Activated naive CD4-positive, alpha-beta T cell treated with Interleukin-2 at 50 U/mL for 16 hours (primary cell): ENCODE data around the gene RHOC.
A peak's percentile ranks its signal among the peaks of the same experiment; 100 is the strongest.

ENCODE experiments used
- DNase-seq: peaks from one replicate; pipeline ENCODE4 v3.0.0-alpha.2; 2020

The RHOC gene

DNA sequence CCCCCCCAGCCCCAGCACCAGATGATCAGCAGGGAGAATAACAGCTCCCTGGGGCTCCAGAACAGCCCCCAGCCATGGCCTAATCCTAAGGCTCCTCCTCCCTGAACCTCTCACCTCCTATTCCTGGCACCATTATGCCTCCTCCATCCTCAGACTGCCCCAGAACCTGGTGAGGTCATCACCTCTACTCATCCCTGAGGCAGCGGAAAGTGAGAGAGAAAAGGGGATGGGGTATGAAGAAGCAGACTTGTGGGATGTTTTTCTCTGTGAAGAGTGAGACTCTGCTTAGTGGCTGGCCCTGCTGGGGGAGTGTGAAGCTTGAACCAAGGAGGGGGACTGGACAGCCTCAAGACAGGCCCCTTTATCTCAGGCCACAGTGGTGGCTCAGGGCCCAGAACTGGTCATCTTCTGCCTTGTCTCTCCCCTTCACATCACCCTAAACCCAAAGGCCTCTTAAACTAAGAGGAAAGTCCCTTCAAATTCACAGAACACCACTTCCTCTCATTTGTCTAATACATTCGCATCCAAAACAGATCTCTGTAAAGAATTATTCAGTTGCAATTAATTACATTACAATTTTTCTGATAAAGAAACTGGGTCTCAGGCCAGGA is 10.4 kb upstream of the RHOC start:
- DNase-seq: no peak

DNA sequence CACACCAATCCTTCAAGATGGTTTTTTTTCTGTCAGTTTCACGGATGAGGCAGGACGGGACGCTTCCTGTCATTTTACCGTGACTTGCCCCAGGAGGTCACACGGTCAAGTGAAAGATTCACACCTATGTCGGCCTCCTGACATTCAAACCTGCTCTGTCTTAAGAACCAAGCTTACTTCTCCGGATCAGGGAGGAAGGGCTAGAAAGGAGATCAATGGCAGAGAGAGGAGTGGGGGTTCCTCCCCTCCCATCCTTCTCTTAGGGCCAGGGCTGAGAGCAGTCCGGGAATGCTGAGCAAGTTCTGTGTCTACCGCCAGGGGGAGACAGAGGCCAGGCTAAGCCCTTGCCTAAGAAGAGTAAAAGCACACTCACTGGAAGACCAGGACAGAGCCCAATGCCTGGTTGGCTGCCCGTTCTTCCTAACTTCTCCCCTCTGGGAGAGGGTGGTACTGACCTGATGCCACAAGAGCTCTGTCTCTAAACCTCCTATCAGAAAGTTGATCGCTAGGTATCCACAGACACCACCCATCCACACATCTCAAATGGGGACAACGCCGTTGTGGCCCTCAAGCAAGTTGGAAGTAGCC is 9.3 kb upstream of the RHOC start:
- peak; percentile 82 for DNase-seq

DNA sequence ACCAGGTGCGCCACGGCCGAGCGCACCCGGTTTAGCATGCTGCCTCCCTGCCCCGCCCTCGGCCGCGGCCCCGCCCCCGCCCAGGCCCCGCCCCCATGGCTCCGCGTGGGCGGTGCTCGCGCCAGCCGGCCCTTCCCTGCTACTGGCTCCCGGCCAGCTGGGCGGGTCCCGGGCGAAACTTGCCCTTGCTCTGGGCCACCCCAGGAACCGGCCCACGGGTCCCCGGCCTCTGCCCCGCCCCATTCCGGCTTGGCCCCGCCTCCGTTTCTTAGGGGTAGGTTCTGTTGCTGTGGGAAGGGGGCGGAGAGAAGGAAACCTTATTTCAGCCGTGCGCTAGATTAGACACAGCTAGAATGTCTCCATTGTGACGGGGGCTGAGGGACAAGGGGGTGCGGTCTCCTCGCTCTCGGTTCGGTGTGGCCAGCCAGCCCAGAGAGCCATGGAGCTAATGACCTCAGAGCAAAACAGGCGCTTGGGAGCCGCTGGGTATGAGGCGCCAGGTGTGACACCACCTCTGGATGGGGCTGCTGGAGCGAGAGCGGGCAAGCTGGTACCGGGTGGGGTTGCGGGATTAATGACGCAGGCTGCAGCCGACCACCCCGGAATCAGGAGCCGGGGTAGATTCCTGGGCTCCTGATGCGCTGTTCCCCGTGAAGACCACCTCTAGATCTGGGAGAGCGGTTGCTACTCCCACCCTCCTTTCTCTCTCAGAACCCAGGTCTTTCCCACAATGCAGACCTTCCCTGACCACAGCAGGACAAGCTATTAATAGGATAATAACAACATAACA is 8.5 kb upstream of the RHOC start, which contains the start of gene PPM1J:
Gene PPM1J (minus strand): TSS at position 69 of the 790 bp plus-strand sequence. CDS start 31 bp downstream, at position 38.
- DNase-seq: peak; percentile 100

DNA sequence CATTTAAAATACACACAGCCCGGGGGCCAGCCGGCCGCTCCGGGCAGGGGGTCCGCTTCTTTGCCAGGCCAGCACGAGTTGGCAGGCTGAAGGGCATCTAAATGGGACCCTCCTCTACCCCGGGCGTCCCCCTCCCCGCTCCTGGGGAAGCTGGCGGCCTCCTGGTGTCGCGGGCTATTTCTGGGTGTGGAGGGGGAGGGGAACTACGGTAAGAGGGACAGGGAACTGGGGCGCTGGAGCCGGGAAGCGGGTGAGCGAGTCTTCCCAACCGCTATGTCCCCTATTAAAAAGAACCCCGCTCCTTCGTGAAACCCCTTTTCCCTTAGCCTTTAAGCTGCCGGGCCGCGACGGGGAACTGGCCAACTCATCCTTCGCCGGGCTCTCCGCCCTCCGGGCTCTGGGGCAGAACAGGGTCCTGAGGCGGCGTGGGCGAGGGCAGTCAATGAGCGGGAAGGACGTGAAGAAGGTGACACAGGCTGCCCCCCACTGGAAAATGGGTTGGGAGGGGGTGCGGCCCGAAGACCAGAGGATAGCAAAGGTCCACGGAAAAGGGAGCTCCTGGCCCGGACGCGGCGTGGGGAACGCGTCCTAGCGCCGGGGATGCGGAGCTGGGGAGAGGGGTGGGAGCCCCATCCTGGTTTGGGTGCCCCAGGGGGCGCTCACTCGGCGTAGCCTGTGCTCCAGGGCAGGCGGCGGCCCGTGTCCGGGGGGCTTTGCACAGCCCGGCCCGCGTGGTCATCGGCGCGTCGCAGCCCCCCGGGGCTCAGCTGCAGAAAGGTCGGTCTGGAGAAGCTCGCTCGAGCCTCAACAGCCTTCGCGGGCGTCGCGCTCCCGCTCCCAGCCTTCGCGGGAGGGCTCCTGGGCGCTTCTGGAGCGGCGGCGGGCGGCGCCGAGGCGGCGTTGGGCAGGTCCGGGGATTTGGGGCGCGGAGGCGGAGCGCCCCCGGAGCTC is 7.7 kb upstream of the RHOC start:
- peak; percentile 21 for DNase-seq

DNA sequence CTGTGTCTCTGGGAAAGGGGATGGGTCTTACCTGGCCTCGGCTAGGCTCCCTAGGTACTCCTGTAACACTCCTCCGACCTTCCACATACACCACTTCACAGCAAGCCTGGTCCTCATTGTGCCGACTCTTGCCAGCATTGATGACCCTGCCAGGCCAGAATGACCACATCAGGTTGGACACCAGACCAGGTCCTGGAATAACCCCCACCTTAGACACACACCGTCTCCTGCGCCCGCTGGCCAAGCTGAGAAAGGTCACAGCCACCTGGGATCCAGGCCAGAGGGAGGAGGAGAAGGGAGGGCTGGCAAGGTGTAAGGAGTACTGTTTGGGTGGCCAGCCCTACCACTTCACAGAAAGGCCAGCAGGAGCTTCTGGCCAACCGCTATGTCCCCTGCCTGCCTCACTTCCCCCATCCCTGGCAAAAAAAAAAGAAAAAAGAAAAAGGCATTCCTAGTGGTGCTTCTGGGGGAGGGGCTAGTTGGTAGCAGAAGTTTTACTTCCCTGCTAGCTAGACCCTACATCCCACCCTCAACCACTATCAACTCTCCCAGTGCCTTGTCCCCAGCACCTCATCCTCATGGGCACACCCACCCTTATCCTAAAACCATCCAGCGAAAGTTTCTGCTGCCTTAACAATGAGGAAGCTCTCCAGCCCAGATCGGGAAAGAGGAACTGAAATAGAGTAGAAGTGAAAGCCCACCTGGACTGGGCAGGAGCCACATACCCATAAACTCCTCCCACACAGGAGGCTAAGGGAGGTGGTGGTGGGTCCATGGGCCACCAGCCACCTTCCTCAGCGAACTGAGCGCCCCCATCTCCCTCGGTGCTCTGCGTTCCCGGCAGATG is 6.8 kb upstream of the RHOC start:
- DNase-seq: no peak

DNA sequence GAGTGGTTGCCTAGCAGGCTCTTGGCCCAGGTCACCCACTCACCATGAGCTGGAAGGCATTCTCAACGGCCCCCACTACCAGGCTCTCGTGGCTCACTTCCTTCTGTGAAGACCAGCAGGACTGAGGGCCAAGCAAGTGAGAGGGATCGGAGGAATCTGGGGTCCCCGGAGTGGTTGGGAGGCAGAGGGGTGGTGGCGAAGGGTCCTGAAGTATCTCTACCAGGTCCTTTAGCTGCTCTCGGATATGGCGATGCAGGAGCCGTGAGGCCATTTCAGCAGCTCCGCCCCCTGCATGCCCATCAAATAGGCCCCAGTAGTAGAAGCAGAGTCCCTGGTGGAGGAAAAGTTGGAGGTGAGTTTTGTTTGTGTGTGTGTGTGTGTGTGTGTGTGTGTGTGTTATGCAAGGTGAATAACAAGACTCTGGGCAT is 5.8 kb upstream of the RHOC start:
- DNase-seq: no peak

DNA sequence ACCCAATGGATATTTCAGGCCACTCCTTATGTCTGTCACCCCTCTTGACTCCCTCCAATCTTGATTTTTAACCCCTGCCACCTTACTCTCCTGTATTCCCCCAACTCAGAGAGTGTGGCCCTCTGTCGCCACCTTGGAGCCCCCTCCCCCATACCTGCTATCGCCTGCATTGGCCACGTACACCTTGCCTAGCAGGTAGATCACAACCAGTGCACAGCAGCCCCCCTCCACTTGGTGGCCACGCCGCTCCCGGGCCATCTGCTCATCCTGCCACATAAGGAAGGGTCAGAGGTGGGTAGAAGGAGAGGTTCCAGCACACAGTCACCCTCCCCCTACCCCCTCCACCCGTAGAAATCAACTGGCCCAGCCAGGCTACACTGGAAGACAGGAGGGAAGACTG is 5.3 kb upstream of the RHOC start:
- no peak for DNase-seq

DNA sequence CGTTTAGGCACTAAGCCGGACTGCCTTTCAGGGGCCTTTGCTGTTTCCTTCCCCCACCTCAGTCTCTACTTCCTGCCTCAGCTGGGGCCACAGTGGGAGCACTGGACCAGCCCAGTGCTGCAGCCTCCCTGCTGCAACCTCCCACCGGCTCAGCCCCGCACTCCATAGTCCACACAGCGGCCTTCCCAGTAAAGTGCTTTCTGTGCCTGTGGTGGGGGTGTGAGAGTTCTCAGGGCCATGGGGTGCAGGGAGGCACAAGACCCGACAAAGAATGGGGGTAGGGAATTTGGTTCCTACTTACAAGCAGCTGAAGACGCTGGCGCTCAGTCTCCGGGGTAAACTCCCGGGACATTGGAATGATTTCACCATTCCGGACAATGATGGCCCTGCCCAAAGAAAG is 4.7 kb upstream of the RHOC start:
- DNase-seq: no peak

DNA sequence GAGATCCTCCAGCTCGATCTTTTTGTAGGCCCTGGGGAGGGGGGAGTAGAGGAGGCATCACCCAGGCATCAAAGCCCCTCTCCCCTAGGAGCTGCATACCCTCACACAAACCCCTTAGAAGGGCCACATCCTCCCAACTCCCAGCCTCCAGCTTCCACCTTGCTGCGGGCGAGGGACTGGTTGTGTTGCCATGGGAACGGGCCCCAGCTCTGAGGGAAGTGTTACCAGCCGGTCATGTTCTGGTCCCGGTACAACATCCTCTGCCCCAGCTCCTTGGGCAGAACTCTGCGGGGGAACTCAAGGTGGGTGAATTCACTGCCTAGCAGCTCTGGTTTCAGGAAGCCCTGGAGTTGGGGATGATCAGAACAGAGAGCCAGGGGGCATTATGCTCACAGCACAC is 4.1 kb upstream of the RHOC start:
- no peak for DNase-seq

DNA sequence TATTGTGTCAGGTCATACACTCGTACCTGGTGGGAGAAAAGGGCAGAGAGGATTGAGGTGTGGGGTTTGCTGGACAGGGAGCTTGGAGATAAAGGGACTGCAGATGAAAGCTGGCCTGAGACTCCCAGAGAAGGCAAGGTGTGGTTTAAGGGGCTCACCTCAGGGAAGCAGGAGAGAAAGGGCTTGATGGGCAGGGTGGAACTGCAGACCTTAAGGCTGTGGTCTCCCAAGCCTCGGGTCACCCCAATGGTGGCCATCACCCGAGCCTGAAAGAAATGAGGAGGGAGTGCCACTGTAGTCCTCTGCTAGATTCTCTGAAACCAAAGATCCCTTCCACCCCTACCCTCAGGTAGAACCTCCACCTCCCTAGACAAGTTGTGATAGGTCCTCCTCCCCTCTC is 3.7 kb upstream of the RHOC start:
- no peak for DNase-seq

DNA sequence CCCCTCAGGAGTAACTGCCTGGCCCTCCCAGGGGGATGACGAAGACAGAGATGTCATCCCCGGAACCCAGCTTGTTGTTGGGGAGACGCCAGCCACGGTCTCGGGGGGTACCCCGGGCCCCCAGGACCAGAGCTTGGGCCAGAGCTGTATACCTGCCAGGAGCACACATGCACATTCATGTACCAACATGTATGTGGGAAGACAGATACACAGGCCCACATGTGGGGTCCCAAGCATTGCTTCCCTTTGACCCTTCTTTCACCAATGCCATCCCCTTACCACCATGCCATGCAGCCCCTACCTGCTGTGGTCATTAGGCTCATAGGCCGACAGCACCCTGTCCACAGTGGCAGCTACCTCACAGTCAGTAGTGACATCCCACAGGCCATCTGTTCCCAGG is 3.2 kb upstream of the RHOC start:
- DNase-seq: no peak

DNA sequence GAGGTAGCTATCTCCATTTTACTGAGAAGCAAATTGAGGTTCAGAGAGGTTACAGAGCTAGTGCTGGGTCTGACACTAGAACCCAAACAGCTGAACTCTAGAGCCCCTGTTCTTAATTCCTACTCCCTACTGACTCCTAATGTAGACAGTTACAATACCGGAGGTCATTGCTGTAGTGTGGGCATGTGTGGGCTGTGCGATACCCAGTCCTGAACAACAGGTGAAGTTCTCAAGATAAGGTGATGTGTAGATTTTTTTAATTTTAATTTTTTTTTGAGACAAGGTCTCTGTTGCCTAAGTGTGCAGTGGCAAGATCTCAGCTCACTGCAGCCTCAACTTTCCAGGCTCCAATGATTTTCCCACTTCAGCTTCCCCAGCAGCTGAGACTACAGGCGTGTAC is 1.6 kb upstream of the RHOC start:
- no peak for DNase-seq

DNA sequence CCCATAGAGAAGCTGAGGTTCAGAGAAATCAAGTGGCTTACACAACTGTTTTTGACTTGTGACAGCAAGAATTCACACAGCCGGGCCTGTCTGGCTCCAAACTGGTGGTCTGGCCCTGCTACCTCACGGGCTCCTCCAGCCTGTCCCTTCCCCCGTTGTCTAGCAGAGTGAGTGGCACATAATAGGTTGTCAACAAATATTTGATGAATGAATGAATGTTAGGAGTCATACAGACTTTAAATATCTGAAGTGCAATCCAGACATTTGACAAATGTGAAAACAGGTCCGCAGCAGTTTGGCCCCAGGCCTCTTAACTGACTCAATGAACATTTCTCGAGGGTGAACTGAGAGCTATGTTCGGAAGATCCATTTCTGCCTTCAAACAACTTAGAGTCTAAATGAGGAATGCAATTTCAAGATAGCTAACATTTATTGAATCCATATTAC is 1.1 kb upstream of the RHOC start:
- DNase-seq: no peak

DNA sequence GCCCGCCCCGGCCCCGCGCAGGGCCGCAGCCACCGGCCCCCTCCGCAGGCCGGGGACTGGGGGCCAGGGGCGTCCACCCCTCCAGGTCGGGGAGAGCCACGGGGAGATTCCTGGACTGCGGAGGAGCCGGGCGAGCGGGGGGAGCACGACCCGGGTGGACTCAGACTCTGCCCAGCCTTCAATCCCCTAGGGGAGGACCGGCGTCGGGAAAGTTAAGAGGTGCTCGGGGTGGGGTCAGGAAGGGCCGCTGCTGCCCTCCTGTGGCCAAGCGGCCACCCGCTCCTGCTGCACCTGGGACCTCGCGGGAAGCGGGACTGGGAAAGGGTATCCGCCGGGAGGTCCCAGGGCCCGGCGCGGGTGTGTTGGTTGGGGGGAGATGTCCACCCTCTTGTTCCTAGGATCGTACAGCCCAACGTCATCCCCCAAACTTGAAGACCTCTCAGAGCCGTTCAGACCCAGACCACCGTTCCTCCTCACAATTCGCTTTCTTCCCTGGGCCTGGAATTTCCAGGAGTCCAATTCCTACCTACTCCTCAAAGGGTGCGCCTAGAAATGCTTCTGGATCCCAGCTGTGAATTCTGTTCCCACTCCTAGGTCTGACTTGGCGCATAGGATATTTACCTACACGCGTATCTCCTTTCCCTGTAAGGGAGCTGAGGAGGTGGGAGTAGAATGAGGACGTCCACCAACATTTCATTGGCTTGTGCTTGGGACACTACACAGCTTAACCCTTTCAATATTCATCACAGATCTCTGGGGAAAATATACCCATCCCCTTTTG is 484 bp upstream of the RHOC start:
- DNase-seq: peak; percentile 71

DNA sequence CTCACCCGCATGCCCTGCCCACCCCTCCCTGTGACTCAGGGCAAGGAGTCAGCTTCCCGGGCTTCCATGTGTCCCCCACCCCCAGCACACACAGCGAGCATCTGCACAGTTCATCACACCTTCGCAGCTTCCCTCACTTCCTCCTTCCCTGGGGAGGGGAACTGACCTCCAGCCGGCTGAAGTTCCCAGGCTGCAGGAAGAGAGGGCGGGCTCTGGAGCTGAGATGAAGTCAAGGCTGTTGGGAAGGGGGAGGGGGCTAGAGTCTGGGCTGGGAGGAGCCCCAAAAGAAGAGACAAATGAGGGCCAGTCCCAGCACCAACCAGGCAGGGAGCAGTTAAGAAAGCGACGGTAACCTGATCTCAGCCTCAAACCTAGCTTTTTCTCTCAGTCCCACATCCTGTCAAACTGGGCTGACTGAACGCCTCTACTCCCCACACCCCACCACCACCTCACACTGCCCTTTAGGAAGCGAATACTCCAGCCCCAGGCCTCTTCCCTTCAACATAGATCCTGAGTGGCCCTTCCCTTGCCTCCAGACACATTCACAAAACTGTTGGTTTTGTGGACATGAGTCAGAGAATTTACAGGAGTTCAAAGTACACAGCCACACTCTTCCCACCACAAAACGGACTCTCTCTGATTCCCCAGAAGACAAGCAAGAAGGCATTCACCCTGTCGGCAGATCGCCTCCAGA is 1.8 kb downstream of the RHOC start:
- DNase-seq: peak; percentile 32

DNA sequence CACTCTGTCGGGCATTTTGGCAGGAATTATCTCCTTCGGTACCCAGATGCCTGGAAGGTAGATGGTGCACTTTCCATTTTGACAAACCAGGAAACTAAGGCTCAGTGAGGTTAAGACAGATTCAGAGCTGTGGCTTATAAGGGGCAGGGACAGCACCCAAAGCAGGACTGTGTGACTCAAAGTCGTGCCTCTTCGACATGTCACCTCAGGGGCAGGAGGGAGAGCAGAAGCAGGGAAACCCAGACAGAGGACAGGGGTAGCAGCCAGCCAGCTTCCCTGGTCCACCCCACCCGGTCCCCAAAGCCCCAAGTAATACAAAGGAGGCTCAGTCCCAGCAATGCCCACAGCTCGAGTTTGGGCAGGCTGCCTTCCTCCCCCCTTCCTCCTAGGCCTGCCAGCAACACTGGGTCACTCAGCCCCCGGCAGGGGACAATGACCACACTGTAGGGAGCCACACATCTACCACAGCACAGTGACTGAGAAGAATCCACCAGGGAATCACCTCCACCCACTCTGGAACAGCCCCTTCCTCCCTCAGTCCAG is 2.5 kb downstream of the RHOC start:
- peak; percentile 27 for DNase-seq

DNA sequence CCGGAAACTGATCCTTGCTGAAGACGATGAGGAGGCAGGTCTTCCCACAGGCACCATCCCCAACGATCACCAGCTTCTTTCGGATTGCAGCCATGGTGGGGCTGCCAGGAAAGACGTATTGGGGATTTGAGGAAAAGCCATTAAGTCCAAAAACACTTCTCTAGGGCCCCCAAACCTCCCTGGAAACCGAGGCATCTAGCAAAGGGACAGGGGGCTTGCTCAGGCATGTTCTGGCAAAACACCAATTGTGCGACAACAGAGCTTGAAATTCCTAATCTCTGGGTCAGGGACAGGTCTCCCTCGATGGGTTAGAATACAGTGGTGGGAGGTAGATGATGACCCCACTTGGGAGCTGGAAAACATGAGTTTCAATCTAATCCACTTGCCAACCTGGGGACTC is 3.2 kb downstream of the RHOC start:
- no peak for DNase-seq

DNA sequence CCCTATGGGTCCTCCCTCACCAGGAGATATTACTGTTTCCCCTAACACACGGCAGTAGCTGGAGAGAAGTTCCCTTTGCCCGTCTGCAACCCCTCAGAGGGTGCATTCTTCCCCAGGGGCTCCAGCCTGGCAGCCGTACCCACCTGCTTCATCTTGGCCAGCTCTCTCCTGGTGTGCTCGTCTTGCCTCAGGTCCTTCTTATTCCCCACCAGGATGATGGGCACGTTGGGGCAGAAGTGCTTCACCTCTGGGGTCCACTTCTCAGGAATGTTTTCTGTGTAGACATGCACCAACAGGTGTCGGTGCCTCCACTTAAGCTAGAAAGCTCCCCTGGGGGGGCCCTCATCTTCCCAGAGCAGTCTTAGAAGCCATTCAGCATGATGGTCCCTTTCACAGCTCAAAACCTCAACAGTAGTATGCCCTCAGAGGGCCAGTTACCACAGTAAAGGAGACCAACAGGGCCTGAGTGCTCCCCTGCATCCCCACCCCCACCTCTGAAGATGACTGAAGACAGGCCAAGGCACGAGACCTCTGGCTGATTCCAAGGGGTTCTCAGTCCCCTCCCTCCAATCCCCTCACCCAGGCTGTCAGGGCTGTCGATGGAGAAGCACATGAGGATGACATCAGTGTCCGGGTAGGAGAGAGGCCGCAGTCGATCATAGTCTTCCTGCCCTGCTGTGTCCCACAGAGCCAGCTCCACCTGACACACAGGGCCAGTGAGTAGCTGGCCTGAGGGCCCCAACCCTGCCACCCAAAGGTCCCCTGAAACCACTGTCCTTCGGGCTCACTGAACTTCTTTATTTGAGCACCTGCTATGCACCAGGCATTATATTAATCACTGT is 4.3 kb downstream of the RHOC start:
- DNase-seq: no peak

DNA sequence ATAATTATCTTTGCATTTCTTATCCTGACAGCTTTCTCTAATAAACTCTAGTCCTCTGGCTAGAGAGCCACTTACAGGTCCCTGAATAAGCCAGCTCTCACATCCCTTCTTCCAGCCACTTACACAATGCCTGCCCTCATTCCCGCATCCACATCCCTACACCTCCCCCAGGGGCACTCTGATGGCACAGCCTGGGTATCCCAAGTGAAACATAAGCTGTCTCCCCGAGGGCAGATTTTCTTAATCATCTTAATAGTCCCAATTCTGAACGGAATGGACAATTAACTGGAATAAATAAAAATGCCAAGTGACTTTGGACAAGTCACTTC is 4.9 kb downstream of the RHOC start:
- DNase-seq: no peak
